Smooth muscle cell (in vitro differentiated cells): Measurements from ENCODE around the gene OR51A4. TPM values are rescaled to one million over a fixed set of nuclear protein-coding genes. Genes with fewer than 3 reads are reported as not detected.

ENCODE experiments used
- polyA plus RNA-seq: library from polyadenylated mRNA; unstranded; fragments of >200 nt; fragmentation: Nextera tagmentation; extraction: Ambion mirVana; gene quantifications from 2 replicates; pipeline ENCODE4 v1.2.1, GENCODE V29; 2016
- total RNA-seq: library from RNA; depleted of rRNA; stranded (reverse); fragments of >200 nt; gene quantifications from 2 replicates; pipeline ENCODE4 v1.2.3, GENCODE V29; 2014

Gene OR51A4
- total and polyA plus RNA-seq, 2 experiments from 2014 or later = not detected

Other genes with a start within 250 kb of the OR51A4 start
- gene OR51E2, start 249.8 kb downstream of the OR51A4 start, total RNA-seq = not detected in 2 replicates
- not detected in 2 replicates for gene OR51E2, start 249.8 kb downstream of the OR51A4 start, polyA plus RNA-seq
- gene MMP26, start 242.8 kb downstream of the OR51A4 start, total RNA-seq = not detected in 2 replicates
- not detected in 2 replicates for gene MMP26, start 242.8 kb downstream of the OR51A4 start, polyA plus RNA-seq
- gene OR51F1, start 177.7 kb downstream of the OR51A4 start, total RNA-seq = not detected in 2 replicates
- gene OR51F1, start 177.7 kb downstream of the OR51A4 start, polyA plus RNA-seq = not detected in 2 replicates
- gene OR52R1, start 143.2 kb downstream of the OR51A4 start, total RNA-seq = not detected in 2 replicates
- not detected in 2 replicates for gene OR52R1, start 143.2 kb downstream of the OR51A4 start, polyA plus RNA-seq
- not detected in 2 replicates for gene OR51F2, start 126.3 kb downstream of the OR51A4 start, total RNA-seq
- not detected in 2 replicates for gene OR51F2, start 126.3 kb downstream of the OR51A4 start, polyA plus RNA-seq
- gene OR51S1, start 98.4 kb downstream of the OR51A4 start, total RNA-seq = not detected in 2 replicates
- not detected in 2 replicates for gene OR51S1, start 98.4 kb downstream of the OR51A4 start, polyA plus RNA-seq
- not detected in 2 replicates for gene OR51T1, start 65.7 kb downstream of the OR51A4 start, total RNA-seq
- gene OR51T1, start 65.7 kb downstream of the OR51A4 start, polyA plus RNA-seq = not detected in 2 replicates
- not detected in 2 replicates for gene OR51A7, start 43.8 kb downstream of the OR51A4 start, total RNA-seq
- gene OR51A7, start 43.8 kb downstream of the OR51A4 start, polyA plus RNA-seq = not detected in 2 replicates
- gene OR51G2, start 28.3 kb downstream of the OR51A4 start, total RNA-seq = not detected in 2 replicates
- not detected in 2 replicates for gene OR51G2, start 28.3 kb downstream of the OR51A4 start, polyA plus RNA-seq
- not detected in 2 replicates for gene OR51G1, start 23.3 kb downstream of the OR51A4 start, total RNA-seq
- gene OR51G1, start 23.3 kb downstream of the OR51A4 start, polyA plus RNA-seq = not detected in 2 replicates
- gene OR51A2, start 8.1 kb upstream of the OR51A4 start, total RNA-seq = not detected in 2 replicates
- gene OR51A2, start 8.1 kb upstream of the OR51A4 start, polyA plus RNA-seq = not detected in 2 replicates
- not detected in 2 replicates for gene OR51L1, start 47.2 kb upstream of the OR51A4 start, total RNA-seq
- not detected in 2 replicates for gene OR51L1, start 47.2 kb upstream of the OR51A4 start, polyA plus RNA-seq
- gene OR52J3, start 98.9 kb upstream of the OR51A4 start, total RNA-seq = not detected in 2 replicates
- gene OR52J3, start 98.9 kb upstream of the OR51A4 start, polyA plus RNA-seq = not detected in 2 replicates
- gene OR52E2, start 112.0 kb upstream of the OR51A4 start, total RNA-seq = not detected in 2 replicates
- gene OR52E2, start 112.0 kb upstream of the OR51A4 start, polyA plus RNA-seq = not detected in 2 replicates
- not detected in 2 replicates for gene OR52E1, start 122.0 kb upstream of the OR51A4 start, total RNA-seq
- gene OR52E1, start 122.0 kb upstream of the OR51A4 start, polyA plus RNA-seq = not detected in 2 replicates
- not detected in 2 replicates for gene OR52A5, start 190.8 kb upstream of the OR51A4 start, total RNA-seq
- not detected in 2 replicates for gene OR52A5, start 190.8 kb upstream of the OR51A4 start, polyA plus RNA-seq
- gene OR52A1, start 207.2 kb upstream of the OR51A4 start, total RNA-seq = not detected in 2 replicates
- gene OR52A1, start 207.2 kb upstream of the OR51A4 start, polyA plus RNA-seq = not detected in 2 replicates